ENCODE data around the gene CLSTN2.

- TF ChIP-seq ESRRA (CRISPR knock-in tag; IDR thresholded peaks at IDR 0.05; ENCODE audit: low read depth) (no peak), AHDC1 (CRISPR knock-in tag; IDR thresholded peaks at IDR 0.05; ENCODE audit: borderline replicate concordance) (no peak), KLF6 (CRISPR knock-in tag; IDR thresholded peaks at IDR 0.05) (no peak)
Measured at GRCh38 chr3:140056047-140056446, 121.1 kb downstream of the CLSTN2 start.
